HG03575 (cell line): ENCODE measurements around the gene CCDC69.
A peak's percentile ranks its signal among the peaks of the same experiment; 100 is the strongest.
"Not testable (repeated sequence)": the region's sequence is repeated elsewhere in the genome, so short reads cannot be mapped to it uniquely, and the experiment has no call there.

Source experiments
- ATAC-seq: cut with Tn5 transposase; IDR thresholded peaks from one replicate; pipeline ENCODE4 v1.9.1; 2021; ENCODE audit not compliant: unreplicated experiment, insufficient number of reproducible peaks, low FRiP score; ENCODE audit errors: extremely low read depth

CCDC69 gene

GRCh38 chr5:151178777-151179488, 45.0 kb downstream of the CCDC69 start:
- ATAC-seq: no peak

DNA sequence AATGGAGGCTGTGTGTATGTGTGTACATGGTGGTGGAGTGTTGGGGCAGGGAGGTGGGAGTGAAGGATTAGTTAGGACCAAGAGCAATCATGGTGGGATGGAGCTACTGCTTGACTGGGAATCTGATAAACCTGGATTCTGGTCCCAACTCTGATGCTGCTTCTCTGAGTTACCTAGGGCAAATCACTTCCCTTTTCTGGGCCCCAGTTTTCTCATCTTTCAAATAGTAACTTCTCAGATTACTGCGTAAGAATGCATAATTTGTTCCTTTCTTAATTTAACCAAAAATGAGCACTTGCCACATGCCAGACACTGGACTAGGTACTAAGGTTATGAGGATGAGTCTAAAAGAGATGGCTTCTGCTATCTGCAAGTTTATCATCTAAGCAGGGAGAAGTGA, 45.5 kb downstream of the CCDC69 start:
- no peak for ATAC-seq

DNA sequence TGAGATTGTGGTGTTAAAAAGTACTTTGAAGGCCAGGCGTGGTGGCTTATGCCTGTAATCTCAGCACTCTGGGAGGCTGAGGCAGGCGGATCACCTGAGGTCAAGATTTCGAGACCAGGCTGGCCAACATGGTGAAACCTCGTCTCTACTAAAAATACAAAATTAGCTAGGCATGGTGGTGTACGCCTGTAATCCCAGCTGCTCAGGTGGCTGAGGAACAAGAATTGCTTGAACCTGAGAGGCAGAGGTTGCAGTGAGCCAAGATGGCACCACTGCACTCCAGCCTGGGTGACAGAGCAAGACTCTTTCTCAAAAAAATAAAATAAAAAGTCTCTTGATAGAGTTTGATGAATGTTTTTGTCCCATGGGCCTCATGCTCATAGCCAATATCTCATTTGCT, 47.6 kb downstream of the CCDC69 start:
- ATAC-seq: not testable (repeated sequence)

DNA sequence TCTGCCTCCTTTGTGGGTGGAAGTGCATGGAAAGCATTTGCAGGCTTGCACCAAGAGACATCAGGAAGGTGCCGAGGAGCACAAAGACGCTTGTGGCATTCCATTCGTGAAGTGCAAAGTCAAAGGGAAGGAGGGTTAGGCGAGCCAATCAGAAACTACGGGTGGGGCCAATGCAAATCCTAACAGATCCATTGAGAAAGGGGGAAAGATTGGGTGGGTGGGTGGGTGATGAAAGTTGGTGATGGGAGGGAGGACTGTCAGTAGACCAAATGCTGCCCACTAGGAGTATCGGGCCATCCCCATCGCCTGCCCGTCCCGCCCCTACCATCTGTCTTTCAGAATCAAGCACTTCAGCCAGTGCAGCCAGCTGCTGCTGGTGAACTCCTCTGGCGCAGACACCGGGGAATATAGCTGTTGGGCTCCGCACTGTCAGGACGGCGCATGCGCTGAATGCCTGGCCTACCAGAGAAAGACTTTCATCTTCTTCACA, 49.2 kb downstream of the CCDC69 start:
- no peak for ATAC-seq

GRCh38 chr5:151173711-151174611, 49.9 kb downstream of the CCDC69 start:
- ATAC-seq: no peak

- no peak for ATAC-seq
Observed at GRCh38 chr5:151171529-151171928, 52.4 kb downstream of the CCDC69 start.

DNA sequence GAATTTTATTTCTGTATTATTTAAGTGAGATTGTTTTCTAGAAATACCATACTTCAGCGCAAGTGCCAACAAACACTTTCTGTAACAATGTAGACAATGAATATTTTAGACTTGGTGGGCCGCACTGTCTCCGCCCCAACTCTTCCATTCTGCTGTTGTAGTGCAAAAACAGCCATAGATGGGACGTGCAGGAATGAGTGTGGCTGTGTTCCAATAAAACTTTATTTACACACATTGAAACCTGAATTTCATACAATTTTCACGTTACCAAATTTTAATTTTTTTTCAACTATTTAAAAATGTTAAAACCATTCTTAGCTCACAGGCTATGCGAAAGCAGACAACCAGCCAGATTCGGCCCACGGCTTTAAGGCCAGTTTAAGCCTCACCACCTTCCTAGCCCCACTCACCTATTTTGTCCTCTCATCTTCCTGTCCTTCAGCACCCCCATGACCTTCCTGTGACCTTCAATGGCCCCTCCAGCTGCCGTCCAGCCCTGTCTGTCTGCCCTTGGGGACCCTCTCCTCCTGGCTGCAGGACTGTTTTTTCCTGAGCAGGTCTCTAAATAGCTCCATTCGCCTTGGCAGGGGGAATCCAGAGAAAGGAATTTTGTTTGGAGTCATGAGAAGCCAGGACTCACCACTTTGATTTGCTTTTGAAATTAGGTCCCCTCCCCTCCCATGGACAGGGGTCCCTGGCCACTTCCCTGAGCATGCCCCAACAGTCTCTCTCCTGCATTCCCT, 55.1 kb downstream of the CCDC69 start:
- no peak for ATAC-seq

- no peak for ATAC-seq
Observed at GRCh38 chr5:151167022-151167421, 56.9 kb downstream of the CCDC69 start.

GRCh38 chr5:151164687-151165392, 59.1 kb downstream of the CCDC69 start:
- ATAC-seq: peak; percentile 69

DNA sequence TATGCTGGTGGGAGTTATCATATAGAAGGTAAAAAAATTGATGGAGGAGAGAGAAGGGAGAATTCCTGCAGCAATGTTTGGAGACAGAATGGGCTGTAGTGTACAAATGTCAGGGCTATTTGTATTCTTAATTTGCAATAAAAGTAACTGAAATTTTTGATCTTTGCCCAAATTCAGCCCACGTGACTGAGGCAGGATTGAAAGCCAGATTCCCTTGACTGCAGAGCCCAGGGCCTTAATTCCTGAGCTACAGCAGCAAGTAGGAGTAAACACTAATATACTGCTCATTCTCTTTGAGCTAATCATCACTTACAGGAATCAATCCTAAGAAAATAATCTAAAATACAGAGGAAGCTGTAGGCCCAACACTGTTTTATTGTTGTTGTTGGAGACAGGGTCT, 61.1 kb downstream of the CCDC69 start:
- ATAC-seq: no peak

DNA sequence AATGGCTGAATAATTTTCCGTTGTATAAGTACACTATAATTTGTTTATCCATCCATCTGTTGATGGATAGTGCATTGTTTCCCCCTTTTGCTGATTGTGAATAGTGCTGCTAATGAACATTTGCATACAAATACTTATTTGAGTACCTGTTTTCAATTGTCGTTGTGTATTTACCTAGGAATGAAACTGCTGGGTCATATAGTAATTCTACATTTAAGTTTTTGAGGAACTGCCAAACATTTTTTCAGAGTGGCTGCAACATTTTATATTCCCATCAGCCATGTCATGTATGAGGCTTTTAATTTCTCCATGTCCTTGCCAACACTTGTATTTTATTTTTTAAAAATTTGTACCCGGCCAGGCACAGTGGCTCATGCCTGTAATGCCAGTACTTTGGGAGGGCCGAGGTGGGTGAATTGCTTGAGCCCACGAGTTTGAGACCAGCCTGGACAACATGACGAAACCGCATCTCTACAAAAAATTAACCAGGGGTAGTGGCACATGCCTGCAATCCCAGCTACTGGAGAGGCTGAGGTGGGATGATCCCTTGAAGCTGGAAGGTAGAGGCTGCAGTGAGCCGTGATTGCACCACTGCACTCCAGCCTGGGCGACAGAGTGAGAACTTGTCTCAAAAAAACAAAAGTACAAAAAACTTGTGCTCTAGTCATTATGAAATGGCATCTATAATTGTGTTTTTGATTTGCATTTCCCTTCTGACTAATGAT, 64.1 kb downstream of the CCDC69 start:
- ATAC-seq: no peak

DNA sequence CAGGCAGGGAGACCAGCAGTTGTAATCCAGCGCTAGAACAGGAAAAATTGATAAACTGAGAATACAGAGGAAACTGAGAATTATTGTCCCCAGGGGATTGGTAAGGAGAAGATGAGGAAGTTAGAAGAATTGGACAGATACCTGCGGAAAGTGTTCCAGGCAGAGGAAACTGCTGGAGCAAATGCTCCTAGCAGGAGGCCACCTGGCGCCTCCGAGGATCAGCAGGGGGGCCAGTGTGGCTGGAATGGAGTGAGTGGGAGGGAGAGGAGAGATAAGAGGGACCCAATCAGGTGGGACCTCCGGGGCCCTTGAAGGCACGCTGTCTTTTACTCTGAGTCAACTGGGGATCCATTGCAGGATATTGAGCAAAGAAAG, 65.6 kb downstream of the CCDC69 start:
- ATAC-seq: no peak

DNA sequence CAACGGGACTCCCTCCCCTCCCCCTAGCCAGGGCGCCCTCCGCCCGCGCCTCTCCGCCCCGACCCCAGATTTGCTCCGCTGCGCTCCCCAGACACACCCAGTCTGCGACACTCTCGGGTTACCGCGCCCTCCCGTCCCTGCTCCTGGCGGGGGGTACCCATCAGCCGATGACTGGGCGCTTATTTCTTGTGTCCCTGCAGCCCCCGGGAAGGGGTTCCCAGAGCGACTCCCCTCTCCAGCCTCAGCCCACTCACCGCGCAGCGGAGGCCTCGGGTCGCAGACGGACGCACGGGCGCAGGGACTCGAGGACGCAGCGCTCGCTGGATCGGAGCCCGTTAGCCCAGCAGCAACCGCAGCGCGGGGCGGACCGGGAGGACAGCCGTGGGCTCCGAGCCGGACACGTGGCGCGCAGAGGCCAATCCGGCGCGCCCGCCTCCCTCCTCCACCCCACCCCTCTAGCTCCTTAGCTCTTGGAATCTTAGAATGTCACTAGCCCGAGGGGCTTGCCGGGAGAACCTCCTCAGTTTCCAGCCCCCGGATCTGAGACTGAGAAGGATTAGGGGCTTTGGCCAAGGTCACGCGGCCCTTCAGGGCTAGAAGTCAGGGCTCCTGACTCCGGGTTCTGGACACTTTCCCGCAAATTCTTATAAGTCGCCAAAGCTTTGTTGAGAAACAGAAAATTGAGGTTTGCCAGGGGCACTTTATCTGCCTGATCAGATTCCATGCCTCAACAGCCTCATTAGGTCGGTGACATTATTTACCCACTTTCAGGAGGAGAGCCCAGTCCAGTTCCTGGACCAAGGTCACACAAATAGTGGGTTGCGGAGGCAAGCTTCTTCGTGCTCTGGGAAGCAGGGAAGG, 66.2 kb downstream of the CCDC69 start, which contains the start of gene ANXA6:
Gene ANXA6 (minus strand): TSS at position 354 of the 861 bp plus-strand sequence. CDS start 9,878 bp downstream, outside the sequence.
- no peak for ATAC-seq

DNA sequence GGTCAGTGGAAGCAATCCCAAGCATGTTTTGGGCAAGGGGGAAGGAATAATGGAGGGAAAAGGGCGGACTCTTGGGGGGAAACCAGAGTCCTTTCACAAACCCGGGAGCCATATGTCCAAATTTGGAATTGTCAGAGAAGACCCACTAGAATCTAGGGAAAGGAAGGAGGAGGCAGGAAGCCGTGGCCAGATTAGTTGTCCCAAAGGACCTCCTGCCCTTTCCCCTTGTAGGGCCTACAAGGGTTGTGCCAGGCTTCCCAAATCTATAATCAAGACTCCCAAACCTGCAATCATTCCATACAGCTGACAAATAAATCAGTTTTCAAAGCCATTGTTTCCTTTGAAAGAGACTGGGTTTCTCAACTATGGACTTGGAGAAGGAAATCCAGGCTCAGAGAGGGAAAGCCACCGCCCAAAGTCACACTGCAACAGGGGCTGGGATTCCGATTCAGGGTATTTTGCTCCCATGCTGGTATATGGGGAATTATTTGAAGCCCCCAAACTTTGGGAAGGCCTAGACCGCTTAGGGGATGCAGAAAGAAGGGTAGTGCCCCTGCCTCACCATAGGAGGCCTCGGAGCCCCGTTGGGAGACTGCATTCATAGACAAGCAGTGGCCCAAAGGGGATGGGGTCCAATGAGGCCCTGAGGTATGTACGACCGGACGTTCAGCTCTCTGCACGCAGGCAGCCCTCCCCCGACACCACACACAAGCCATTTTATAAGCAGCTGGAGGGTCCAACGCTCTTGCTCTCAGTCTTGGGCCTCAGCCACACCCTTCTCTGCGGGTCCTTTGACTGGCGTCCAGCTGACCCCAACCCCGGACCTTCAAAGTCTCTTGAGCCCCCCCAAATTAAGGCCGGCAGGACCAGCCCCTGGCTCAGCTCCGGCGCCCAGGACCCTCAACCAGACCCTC, 67.1 kb downstream of the CCDC69 start:
- ATAC-seq: no peak

GRCh38 chr5:151155775-151156506, 68.0 kb downstream of the CCDC69 start:
- no peak for ATAC-seq
